SK-N-DZ (cell line): ENCODE results near the gene HSP90AB1.

ENCODE experiments used
- DNase-seq: peaks from one replicate; pipeline ENCODE4 v3.0.0-alpha.2; 2015; ENCODE audit warnings: low spot score

The HSP90AB1 gene

DNA sequence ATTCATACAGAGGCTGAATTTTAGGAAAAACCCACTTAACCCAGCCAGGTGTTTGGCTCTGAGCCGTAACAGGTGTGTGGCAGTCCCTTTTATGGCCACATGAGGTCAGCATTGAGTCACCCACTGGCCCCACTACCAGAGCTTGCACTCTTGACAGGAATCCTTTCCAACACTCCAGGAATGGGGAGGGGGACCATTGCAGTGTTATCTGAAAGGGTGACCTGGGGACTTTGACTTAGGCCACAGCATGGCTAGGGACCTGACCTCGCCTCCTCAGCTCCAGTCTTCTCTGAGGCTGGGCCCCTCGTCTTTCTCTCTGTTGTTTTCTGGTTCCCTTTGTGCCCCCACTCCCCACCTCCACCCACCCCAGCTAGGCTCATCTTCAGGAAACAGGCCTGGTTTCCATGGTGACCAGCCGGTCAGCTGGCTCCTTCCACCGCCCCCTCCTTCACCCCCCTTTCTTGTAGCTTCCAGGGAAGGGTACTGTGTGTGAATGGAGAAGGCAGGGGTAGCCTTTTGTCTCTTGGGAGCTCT, 21.3 kb downstream of the HSP90AB1 start:
- DNase-seq, result peak; percentile 85

GRCh38 chr6:44269178-44269920, 22.4 kb downstream of the HSP90AB1 start:
- peak; percentile 11 for DNase-seq

GRCh38 chr6:44269921-44270525, 23.1 kb downstream of the HSP90AB1 start, which contains the start of gene TMEM151B:
Gene TMEM151B, plus strand, starts transcription at chr6:44270450. Its CDS starts 293 bp downstream, at chr6:44270743.
- DNase-seq, result no peak

GRCh38 chr6:44270526-44271405, 23.9 kb downstream of the HSP90AB1 start:
- peak; percentile 76 for DNase-seq

DNA sequence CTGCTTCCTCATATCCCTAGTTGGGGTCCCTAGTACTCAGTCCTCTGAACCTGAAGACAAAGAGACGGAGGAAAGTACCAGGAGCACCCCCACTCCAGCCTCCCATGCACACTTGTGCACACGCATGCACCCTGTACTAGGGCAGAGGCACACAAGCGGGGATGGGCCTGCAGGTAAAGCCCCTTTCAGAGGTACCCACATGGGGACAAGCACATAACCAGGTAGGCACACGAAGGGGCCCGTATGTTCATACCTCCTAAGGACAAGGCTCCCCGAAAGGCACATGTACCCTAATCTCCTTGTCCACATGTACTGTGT, 24.5 kb downstream of the HSP90AB1 start:
- no peak for DNase-seq

DNA sequence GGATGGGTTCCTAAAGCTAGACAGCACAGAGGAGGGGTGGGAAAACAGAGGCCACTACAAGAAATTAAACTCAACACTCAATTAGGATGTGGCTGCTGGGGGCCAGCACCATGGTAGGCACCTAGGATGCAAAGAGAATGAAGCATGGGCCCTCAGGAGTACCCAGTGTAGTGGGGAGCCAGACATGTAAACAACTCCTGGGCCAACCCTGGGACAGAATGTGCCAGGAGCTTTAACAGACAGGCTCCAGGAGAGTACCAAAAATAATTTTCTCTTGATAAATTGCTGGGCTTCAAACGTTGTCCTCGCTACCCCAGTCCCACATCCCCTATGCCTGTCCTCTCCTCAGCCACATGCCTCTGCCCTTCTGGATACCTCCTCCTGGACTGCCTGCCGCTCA, 25.0 kb downstream of the HSP90AB1 start:
- DNase-seq, result no peak

DNA sequence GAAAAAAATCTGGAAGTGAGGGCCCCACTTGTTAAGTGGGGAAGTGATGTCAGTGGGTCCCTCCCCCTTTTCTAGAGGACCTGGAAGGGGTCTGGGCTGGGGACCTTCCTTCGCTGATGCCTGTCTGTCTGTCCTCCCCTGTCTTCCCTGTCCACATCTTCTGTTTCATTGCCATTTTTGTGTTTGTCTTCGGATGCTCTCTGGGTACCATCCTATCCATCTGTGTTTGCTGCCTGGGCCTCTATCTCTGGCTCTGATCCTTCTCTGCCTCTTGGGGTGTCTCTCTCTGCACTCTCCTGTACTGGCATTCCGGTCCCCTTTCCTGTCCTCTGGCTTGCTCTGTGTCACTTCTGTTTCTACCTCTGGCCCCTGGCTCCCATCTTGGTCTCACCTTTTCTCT, 25.6 kb downstream of the HSP90AB1 start:
- DNase-seq, result no peak

DNA sequence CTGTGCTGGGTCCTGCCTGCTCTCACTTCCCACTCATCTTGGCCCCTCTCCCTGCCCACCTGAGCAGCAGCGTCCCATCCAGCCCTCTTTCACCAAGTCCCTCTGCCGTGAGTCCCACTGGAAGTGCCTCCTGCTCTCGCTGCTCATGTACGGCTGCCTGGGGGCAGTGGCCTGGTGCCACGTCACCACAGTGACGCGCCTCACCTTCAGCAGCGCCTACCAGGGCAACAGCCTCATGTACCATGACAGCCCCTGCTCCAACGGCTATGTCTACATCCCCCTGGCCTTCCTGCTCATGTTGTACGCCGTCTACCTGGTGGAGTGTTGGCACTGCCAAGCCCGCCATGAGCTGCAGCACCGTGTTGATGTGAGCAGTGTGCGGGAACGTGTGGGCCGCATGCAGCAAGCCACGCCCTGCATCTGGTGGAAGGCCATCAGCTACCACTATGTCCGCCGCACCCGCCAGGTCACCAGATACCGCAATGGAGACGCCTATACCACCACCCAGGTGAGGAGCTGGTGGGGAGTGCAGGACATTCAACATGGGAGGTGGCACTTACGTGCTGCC, 26.2 kb downstream of the HSP90AB1 start:
- DNase-seq, result no peak

DNA sequence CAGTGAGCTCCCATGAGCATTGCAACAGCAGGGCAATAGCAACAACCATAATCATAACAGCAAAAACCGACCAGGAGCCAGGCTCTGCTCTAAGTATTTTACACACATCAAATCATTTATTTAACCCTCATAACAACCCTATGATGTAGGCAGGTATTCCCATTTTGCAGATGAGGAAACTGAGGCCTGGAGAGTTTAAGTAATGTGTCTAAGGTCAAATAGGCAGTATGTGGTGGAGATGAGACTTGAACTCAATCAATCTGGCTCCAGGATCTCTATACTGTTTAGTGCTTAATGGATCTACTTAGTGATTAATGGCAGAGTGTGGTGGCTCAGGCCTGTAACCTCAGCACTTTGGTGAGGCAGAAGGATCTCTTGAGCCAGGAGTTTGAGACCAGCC, 26.7 kb downstream of the HSP90AB1 start:
- DNase-seq, result no peak

- DNase-seq, result no peak
These were observed 28.4 kb downstream of the HSP90AB1 start for GRCh38 chr6:44275271-44275748.

DNA sequence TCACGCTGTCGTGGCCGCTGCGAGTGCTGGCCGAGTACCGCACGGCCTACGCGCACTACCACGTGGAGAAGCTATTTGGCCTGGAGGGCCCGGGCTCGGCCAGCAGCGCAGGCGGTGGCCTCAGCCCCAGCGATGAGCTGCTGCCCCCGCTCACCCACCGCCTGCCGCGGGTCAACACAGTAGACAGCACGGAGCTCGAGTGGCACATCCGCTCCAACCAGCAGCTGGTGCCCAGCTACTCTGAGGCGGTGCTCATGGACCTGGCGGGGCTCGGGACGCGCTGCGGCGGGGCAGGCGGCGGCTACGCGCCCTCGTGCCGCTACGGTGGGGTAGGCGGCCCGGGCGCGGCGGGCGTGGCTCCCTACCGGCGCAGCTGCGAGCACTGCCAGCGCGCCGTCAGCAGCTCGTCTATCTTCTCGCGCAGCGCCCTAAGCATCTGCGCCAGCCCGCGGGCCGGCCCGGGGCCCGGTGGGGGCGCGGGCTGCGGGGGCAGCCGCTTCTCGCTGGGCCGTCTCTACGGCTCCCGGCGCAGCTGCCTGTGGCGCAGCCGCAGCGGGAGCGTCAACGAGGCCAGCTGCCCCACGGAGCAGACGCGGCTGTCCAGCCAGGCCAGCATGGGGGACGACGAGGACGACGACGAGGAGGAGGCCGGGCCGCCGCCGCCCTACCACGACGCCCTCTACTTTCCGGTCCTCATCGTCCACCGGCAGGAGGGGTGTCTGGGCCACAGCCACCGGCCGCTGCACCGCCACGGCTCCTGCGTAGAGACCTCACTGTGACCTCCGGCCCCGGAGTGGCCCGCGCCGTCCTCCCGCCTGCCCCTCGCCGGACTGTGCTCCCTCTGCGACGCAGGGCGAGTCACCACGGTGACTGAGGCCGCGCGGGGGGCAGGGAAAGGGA, 29.1 kb downstream of the HSP90AB1 start:
- DNase-seq, result no peak

DNA sequence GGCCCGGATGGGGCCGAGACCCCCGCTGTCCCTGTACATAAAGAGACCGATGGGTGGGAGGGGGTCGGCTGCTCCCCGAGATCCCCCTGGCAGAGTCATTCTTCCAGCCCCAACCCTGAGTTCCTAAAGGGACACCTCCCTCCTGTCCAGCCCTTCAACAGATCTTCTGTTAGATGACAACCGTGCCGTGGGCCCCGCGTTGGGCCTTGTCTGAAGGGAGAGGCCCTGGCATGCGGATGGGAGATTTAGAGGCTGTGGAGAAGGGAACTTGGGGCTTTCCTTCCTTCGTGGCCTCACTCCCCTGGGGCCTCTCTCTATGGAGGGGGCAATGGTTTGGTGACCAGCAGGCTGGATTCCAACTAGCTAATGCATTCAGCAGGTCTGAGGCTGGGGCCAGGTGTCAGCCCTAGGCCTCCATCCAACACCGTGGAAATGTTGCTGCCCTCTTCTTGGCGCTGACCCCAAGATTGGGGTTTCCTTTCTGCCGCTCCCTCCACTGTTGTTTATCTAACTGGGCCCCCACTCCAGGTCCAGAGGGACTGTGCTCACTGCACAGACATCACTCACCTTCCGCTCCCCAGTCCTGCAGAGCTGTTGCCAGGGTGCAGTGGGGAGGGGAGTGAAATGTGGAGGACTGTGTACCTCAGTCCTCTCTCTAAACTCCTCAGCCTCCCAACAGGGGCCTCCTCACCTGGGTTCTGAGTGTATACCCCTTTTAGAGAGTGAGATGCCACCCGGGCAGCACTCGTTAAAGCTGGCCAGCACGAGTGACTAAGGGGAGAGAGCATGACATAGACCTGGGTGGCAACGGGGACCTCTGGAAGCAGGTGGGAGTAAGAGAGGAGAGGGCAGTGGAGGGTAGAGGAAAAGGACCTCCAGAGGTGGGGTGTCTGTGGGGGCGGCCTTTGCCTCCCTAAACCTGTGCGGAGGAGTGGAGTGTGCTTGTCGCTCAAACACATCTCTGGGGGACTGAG, 30.1 kb downstream of the HSP90AB1 start:
- no peak for DNase-seq

- no peak for DNase-seq
These were observed 30.9 kb downstream of the HSP90AB1 start for GRCh38 chr6:44277763-44278162.

GRCh38 chr6:44278315-44278714, 31.4 kb downstream of the HSP90AB1 start:
- DNase-seq, result no peak

DNA sequence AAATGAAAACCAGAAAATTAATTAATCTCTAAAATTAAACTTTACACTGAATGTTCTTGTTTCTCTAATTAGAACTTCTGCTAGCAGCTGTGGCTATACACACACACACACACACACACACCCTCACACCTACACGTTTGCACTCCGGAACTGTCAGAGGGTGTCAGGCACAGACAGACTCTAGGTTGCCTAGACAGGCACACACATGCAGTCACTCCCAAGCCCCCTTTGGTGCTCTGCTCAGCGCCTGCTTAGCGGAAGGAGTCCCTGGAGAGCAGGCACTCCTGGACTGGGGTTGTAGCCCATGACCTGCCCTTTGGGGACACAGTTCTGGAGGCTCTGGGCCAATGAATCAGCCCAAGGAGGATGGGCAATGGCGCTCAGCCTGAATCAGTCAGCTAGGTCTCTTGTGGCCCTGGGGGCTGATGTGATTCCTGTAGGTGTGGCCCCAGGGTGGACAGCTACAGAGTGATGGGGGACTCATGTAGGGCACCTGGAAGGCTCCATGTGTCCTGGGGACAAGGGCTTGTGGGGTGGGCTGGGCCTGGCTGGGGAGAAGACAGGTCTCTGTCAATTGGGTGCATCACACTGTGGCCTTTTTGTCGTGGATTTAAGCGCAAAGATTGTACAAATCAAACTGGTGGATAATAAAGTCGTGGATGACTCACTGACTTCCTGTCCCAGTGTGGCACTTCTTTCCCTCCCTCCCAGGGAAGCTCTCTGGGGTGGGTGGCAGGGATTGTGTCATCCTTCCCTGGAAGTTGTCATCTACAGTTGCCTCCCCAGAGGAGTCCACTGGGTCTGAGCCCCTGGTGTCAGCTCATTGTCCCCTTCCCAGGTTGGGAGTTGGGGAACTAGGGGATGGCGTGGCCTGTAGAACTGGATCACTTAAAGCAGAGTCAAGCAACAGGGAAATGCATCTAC, 32.1 kb downstream of the HSP90AB1 start:
- no peak for DNase-seq

DNA sequence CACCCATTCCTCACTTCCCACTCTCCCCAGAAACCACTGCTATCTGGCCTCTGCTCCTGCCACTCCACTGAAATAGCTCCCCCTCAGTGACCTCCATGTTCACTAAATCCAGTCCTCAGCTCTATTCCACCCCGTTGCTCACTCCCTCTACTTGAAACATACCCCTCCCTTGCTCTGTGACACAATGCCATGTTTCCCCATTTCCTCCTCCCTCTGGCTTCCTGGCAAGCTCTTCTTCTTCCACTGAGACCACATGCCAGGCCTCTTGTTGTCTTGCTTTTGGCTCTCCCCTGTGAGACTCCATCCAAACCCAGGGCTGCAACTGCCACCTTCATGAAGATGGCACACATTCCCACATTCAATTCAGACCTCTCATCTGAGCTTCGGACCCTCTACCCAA, 37.2 kb downstream of the HSP90AB1 start:
- no peak for DNase-seq

DNA sequence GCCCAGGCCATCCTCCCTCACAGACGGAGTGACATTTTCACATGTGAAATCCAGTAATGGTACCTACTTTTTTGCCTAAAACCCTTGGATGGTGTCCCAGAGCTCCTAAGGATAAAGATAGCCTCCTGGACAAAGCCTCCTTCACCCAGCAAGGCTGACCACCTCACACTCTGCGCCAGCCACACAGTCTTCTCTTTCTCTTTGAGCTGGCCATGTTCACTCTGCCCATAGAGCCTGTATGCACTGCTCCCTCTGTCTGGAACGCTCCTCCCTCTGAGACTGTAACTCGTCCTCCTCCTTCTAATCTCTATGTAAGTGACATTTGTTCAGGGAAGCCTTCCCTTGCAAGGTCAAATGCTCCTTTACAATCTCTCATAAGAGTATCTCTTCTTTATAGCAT, 38.0 kb downstream of the HSP90AB1 start:
- no peak for DNase-seq

DNA sequence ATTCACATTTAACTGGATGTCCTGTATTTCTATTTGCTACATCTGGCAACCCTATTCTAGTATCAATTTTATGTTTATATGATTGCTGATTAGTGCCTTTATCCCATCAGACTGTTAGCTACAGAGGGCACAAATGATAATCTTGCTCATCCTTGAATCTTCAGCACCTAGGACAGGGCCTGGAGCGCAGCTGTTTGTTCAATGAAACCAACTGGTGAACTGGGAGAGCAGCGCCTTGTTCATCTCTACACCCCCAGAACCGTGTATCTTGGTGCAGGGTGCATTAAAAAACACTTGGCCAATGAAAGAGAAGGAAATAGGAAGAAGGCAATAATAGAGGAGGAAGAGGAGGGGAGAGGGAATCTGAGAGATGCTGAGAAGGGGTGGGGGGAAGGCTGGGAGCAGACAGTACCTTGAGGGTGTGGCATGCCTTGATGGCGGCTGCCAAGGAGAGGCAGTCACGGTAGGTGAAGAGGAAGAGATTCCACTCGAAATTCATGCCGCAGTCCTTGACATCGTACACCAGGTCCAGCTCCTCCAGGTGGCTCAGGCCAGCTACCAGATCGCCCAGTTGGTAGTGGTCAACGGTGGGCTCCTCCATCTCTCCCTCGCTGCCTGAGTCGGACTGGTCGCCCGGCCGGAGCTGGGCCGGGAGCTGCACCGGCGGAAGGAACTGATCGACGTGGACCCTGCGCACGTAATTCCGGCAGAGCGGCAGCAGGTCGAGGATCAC, 38.8 kb downstream of the HSP90AB1 start:
- DNase-seq, result no peak
